Pancreas (tissue), 10 donors: ENCODE measurements around the gene ALLC. TPM values are rescaled to one million over a fixed set of nuclear protein-coding genes. Genes with fewer than 3 reads are reported as not detected.

ENCODE experiments used
- ATAC-seq, 4 donors: fragments of 200-7000 bp; cut with Tn5 transposase; one replicate each; pipeline versions ENCODE4 v1.8.0 to v1.9.1; 2020; ENCODE audit warnings: mild to moderate bottlenecking in 4 of 4, moderate library complexity in 4 of 4
- DNase-seq, 6 donors: peaks; one replicate each; pipeline ENCODE4 v3.0.0-alpha.2; 2020
- FAIRE-seq: peaks from 2 replicates; lab custom pipeline; 2012; peaks lifted over from hg19 to GRCh38; lab: Jason Lieb, UNC
- H3K27ac ChIP-seq, 4 donors: fragments of 200-600 bp; sonication (generic); 1 replicate in 3 of 4; 2 replicates in 1 of 4; pipeline versions ENCODE4 v1.5.0 to v1.8.0; 2020
- H3K27me3 ChIP-seq, 4 donors: fragments of 200-600 bp; one replicate each; pipeline ENCODE4 v1.8.0; 2021
- H3K36me3 ChIP-seq, 3 donors: fragments of 200-600 bp; sonication (generic) in 1 of 3; one replicate each; pipeline versions ENCODE4 v1.5.0 to v1.8.0; 2020 to 2021
- H3K4me1 ChIP-seq, 3 donors: fragments of 200-600 bp; one replicate each; pipeline ENCODE4 v1.8.0; 2021
- H3K4me3 ChIP-seq, 4 donors: fragments of 200-600 bp; sonication (generic) in 2 of 4; one replicate each; pipeline versions ENCODE4 v1.5.0 to v1.8.0; 2020 to 2021
- H3K9me3 ChIP-seq, 4 donors: fragments of 200-600 bp; one replicate each; pipeline ENCODE4 v1.8.0; 2021
- CTCF ChIP-seq, 4 donors: fragments of 200-600 bp; sonication (generic) in 3 of 4; IDR thresholded peaks; one replicate each; pipeline versions ENCODE4 v1.5.0 to v1.8.0; 2021; ENCODE audit warnings: antibody characterized with exemption in 4 of 4
- WGBS, 2 donors: extraction: QIAGEN DNeasy Blood & Tissue Kit; methylation state at CpG; one replicate each; pipeline ENCODE4 v1.1.7; 2013; 5-methylcytosine and 5-hydroxymethylcytosine counted together
- intact Hi-C, 3 donors: fragments of 100-400 bp; cut with DNase I; formaldehyde crosslinking; loops; one replicate each; pipeline versions ENCODE4 v1.11.1 to v1.14.2; 2022
- polyA plus RNA-seq, 2 donors: library from polyadenylated mRNA; stranded (reverse); fragments of 200-250 nt; gene quantifications; one replicate each; pipeline ENCODE4 v1.2.3, GENCODE V29; 2013
- total RNA-seq, 6 donors: library from RNA; stranded (reverse); fragmentation: NEBNext Ultra II Directional in 4 of 6; extraction: Animal tissue kit (Norgen Biotek cat#: 25700) in 4 of 6; gene quantifications; one replicate each; pipeline versions ENCODE4 v1.2.1 to v1.2.4, GENCODE V29; 2021 to 2023
- donor health status: healthy with polysubstance abuse.
- donor health status: DM: no; HTN: no; CAD: no; lungs with moderate emphysema.
- donor health status: DM: no; HTN: no; CAD: no.
- donor health status: control.
- donor health status: control.
- donor health status: Bipolar disorder and iron deficiency.
- donor health status: DM: yes; HTN: yes; CAD: no.
- donor health status: DM: no; HTN: no; CAD: no.
- donor health status: DM: no; HTN: no; CAD: no.
- donor health status: DM: yes; HTN: yes; CAD: no.

ALLC gene
- total and polyA plus RNA-seq, 8 donors: 0.68 to 0.75 TPM; not detected in 6

GRCh38 chr2:3737128-3737527, 79.1 kb downstream of the ALLC start:
- ATAC-seq: no peak
- DNase-seq: no peak

GRCh38 chr2:3738454-3738853, 80.5 kb downstream of the ALLC start:
- no peaks in the 10 kb centered on the region for H3K9me3 ChIP-seq
- no peak for FAIRE-seq
- no peak for ATAC-seq
- no peak overlapping the region for H3K27ac ChIP-seq
- 17 to 21% methylated on average over 3 of the region's 3 CpGs for WGBS, 2 donors
- no peaks in the 10 kb centered on the region for H3K36me3 ChIP-seq
- H3K4me1 ChIP-seq: no peaks in the 10 kb centered on the region
- TF ChIP-seq CTCF (IDR thresholded peaks at IDR 0.05): no peak
- no peak for DNase-seq
- no peak overlapping the region for H3K4me3 ChIP-seq
- intact Hi-C loops: no loop called here
- H3K27me3 ChIP-seq: peaks cover 0 to 6% (median 0%) of the 10 kb centered on the region in 4 donors

More at GRCh38 chr2:3737128-3737527, 79.1 kb downstream of the ALLC start:
- Histone ChIP-seq H3K4me1 (no peaks in the 10 kb centered on the region), H3K4me3 (no peak overlapping the region), H3K36me3 (no peaks in the 10 kb centered on the region), H3K9me3 (no peaks in the 10 kb centered on the region), H3K27ac (no peak overlapping the region), H3K27me3 (peaks cover 0 to 6% (median 0%) of the 10 kb centered on the region in 4 donors)
- TF ChIP-seq CTCF (IDR thresholded peaks at IDR 0.05): no peak
- WGBS, 2 donors: 59 to 63% methylated on average over 9 of the region's 9 CpGs
- no peak for FAIRE-seq
- intact Hi-C loops: no loop called here

- ATAC-seq (no peak), FAIRE-seq (no peak), DNase-seq (no peak)
- 77 to 86% methylated on average over 19 of the region's 19 CpGs for WGBS, 2 donors
- Histone ChIP-seq H3K9me3 (no peaks in the 10 kb centered on the region), H3K27ac (no peak overlapping the region), H3K36me3 (no peaks in the 10 kb centered on the region), H3K4me1 (no peaks in the 10 kb centered on the region), H3K4me3 (no peak overlapping the region), H3K27me3 (peaks cover 0 to 6% (median 0%) of the 10 kb centered on the region in 4 donors)
- intact Hi-C loops: no loop called here
- TF ChIP-seq CTCF (IDR thresholded peaks at IDR 0.05): no peak
Measured at GRCh38 chr2:3739313-3739712, 81.3 kb downstream of the ALLC start.

- Histone ChIP-seq H3K4me3 (no peak overlapping the region), H3K4me1 (no peaks in the 10 kb centered on the region), H3K9me3 (no peaks in the 10 kb centered on the region), H3K36me3 (no peaks in the 10 kb centered on the region), H3K27me3 (peaks cover 0 to 6% (median 0%) of the 10 kb centered on the region in 4 donors), H3K27ac (no peak overlapping the region)
- ATAC-seq (no peak), FAIRE-seq (no peak), DNase-seq (no peak)
- intact Hi-C loops: no loop called here
- no peak for TF ChIP-seq CTCF (IDR thresholded peaks at IDR 0.05)
- WGBS, 2 donors: 72 to 87% methylated on average over 8 of the region's 8 CpGs
Measured at GRCh38 chr2:3741396-3741795, 83.4 kb downstream of the ALLC start.

GRCh38 chr2:3741867-3742602, 84.0 kb downstream of the ALLC start:
- Histone ChIP-seq H3K36me3 (no peaks in the 10 kb centered on the region), H3K27me3 (peaks cover 0 to 6% (median 0%) of the 10 kb centered on the region in 4 donors), H3K4me1 (no peaks in the 10 kb centered on the region), H3K4me3 (no peak overlapping the region), H3K9me3 (no peaks in the 10 kb centered on the region), H3K27ac (no peak overlapping the region)
- intact Hi-C loops: no loop called here
- WGBS, 2 donors: 83% methylated on average over 13 of the region's 13 CpGs
- FAIRE-seq (no peak), ATAC-seq (no peak), DNase-seq (no peak)
- no peak for TF ChIP-seq CTCF (IDR thresholded peaks at IDR 0.05)
